HEK293T (cell line): ENCODE data around the gene DCUN1D2.

ENCODE experiments used
- CTCF ChIA-PET: fragments of 350-600 bp; formaldehyde crosslinking; extraction: SDS; loops from one replicate; lab custom pipeline; 2021; ENCODE audit warnings: antibody characterized with exemption, inconsistent platforms; lab: Yijun Ruan, JAX
- POLR2A ChIA-PET: fragments of 350-600 bp; formaldehyde crosslinking; extraction: SDS; loops from one replicate; lab custom pipeline; 2020; ENCODE audit warnings: antibody characterized with exemption, inconsistent platforms; lab: Yijun Ruan, JAX
- DNase-seq: peaks from one replicate; pipeline ENCODE4 v3.0.0; 2012; ENCODE audit warnings: mixed read lengths; ENCODE audit errors: extremely low spot score
- ARNT ChIP-seq: fragments of 450-650 bp; IDR thresholded peaks from 2 replicates; pipeline ENCODE4 v1.6.1; 2017; ENCODE audit warnings: mild to moderate bottlenecking
- BHLHE40 ChIP-seq: fragments of 450-650 bp; IDR thresholded peaks from 2 replicates; pipeline ENCODE4 v1.6.1; 2016; ENCODE audit warnings: mild to moderate bottlenecking, moderate library complexity, borderline replicate concordance
- CTBP1 ChIP-seq: fragments of 450-650 bp; IDR thresholded peaks from 2 replicates; pipeline ENCODE4 v1.6.1; 2016; ENCODE audit warnings: borderline replicate concordance
- ELF4 ChIP-seq: fragments of 450-650 bp; IDR thresholded peaks from 2 replicates; pipeline ENCODE4 v1.6.1; 2017; ENCODE audit warnings: antibody characterized with exemption
- FOXA1 ChIP-seq: fragments of 450-650 bp; IDR thresholded peaks from 2 replicates; pipeline ENCODE4 v1.6.1; 2016; ENCODE audit warnings: mild to moderate bottlenecking
- FOXK2 ChIP-seq: fragments of 450-650 bp; IDR thresholded peaks from 2 replicates; pipeline ENCODE4 v1.6.1; 2016; ENCODE audit warnings: mild to moderate bottlenecking
- FOXM1 ChIP-seq: fragments of 450-650 bp; IDR thresholded peaks from 2 replicates; pipeline ENCODE4 v1.6.1; 2017; ENCODE audit warnings: mild to moderate bottlenecking, borderline replicate concordance
- HDGF ChIP-seq: fragments of 450-650 bp; IDR thresholded peaks from 2 replicates; pipeline ENCODE4 v1.6.1; 2017; ENCODE audit warnings: antibody characterized with exemption, borderline replicate concordance
- L3MBTL2 ChIP-seq: fragments of 450-650 bp; conservative IDR thresholded peaks from 2 replicates; pipeline ENCODE4 v1.6.1; 2016; ENCODE audit warnings: mild to moderate bottlenecking
- LEF1 ChIP-seq: fragments of 450-650 bp; IDR thresholded peaks from 2 replicates; pipeline ENCODE4 v1.6.1; 2017; ENCODE audit warnings: mild to moderate bottlenecking, borderline replicate concordance
- NFRKB ChIP-seq: fragments of 450-650 bp; IDR thresholded peaks from 2 replicates; pipeline ENCODE4 v1.6.1; 2016; ENCODE audit warnings: mild to moderate bottlenecking, moderate library complexity
- SP1 ChIP-seq: fragments of 450-650 bp; IDR thresholded peaks from 2 replicates; pipeline ENCODE4 v1.6.1; 2017
- SUZ12 ChIP-seq: fragments of 450-650 bp; IDR thresholded peaks from 2 replicates; pipeline ENCODE4 v1.6.1; 2016; ENCODE audit warnings: mild to moderate bottlenecking
- TARDBP ChIP-seq: fragments of 450-650 bp; IDR thresholded peaks from 2 replicates; pipeline ENCODE4 v1.6.1; 2016
- ZNF384 ChIP-seq: fragments of 450-650 bp; IDR thresholded peaks from 2 replicates; pipeline ENCODE4 v1.6.1; 2016
- TF ChIP-seq, protein P1 (sequence below): fragments of 450-650 bp; IDR thresholded peaks from 2 replicates; pipeline ENCODE4 v1.6.1; 2016

Gene DCUN1D2

DNA sequence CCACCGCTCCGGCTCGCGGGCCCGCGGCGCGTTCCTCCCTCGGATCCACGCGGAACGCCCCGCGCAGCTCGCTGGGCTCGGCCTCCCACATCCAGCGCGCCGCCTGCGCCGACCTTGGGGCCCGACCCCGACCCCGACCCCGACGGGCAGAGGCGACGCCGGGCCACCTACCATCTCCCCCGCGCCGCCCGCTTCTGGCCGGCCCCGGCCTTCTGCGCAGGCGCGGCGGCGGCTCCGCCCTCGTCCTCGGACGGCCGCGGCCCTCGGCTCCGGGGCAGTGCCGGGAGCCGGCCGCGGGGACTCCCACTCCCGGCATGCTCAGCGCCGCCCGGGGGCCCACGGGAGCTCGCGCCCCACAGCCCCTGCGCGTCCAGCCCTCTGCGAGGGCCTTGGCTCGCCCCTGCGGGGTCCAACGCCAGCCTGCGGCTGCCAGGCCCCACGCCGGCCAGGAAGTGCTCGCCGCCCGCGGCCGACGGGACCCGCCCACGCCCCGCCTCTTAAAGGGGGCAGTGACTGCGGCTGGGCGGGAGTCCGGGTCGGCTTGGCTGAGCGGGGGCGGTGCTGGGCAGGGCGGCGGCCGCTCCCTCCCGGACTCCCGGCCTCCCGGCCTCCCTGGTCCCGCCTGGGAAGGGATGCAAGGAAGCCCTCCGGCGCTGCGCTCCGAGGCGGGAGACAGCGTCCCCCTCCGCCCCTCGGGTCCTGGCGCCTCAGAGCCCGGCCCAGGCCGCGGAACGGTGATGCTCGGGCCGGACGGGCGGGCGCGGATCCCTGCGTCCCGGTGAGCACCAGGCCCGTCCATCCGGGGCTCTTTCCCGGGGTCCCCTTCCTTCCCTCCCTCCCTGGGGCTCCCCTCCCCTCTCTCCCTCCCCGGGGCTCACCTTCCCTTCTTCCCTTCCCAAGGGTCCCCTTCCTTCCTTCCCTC lies at the start of gene DCUN1D2:
DCUN1D2 (minus strand) TSS at position 216 of the 922 bp plus-strand sequence; CDS start at position 174, 42 bp downstream.
- TF ChIP-seq ARNT (no peak), TARDBP (peak; percentile 79), LEF1 (peak; percentile 46; the same call in 1 of the 2 replicates), HDGF (no peak)
- ChIA-PET POLR2A (interaction anchor here (0.6 to 1.0 kb wide), 2 partner anchors 10 kb away, joined by 3 to 6 read pairs; no protein-coding TSS in a partner anchor), CTCF (interaction anchor here (1.4 kb wide), 1 partner anchor 70 kb away, joined by 3 read pairs; no protein-coding TSS in a partner anchor)
- DNase-seq = peak; percentile 74

DNA sequence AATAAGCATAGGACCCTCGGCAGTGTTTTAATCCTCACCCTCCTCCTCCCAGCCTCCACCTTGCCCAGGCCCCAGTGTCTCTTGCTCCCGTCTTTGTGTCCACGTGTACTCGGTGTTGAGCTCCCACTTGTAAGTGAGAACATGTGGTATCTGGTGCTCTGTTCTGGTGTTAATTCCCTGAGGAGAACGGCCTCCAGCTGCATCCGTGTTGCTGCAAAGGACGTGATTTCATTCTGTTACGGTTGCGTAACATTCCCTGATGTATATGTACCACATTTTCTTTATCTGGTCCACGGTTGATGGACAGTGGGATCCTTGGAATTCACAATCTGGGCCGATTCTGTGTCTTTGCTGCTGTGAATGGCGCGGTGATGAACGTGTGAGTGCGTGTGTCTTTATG lies 49.3 kb upstream of the DCUN1D2 start:
- CTCF ChIA-PET = no interaction called here
- POLR2A ChIA-PET = no interaction called here

DNA sequence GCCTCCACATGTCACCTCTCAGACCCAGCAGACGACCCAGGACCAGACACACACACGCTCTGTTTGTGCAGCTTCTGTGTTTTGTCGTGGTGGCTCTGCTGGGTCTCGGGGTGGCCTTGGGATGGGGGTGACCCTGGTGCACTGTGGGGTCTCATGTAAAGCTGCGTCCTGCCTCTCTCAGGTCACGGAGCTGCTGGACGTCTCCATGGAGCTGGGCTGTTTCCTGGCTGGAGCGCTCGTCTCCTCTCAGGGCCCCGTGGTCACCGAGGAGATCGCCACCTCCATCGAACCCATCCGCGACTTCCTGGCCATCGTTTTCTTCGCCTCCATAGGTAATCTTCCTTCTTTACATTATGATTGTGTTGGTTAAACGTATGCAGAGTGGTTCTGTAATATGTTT lies 48.7 kb upstream of the DCUN1D2 start:
- DNase-seq = no peak
- TF ChIP-seq CTBP1 (no peak), ELF4 (no peak), FOXK2 (no peak), TARDBP (no peak), FOXM1 (no peak), SUZ12 (no peak), ZNF384 (no peak), HDGF (no peak), ARNT (no peak), FOXA1 (no peak), SP1 (no peak), NFRKB (no peak), LEF1 (no peak), L3MBTL2 (no peak)
- TF ChIP-seq, protein P1, sequence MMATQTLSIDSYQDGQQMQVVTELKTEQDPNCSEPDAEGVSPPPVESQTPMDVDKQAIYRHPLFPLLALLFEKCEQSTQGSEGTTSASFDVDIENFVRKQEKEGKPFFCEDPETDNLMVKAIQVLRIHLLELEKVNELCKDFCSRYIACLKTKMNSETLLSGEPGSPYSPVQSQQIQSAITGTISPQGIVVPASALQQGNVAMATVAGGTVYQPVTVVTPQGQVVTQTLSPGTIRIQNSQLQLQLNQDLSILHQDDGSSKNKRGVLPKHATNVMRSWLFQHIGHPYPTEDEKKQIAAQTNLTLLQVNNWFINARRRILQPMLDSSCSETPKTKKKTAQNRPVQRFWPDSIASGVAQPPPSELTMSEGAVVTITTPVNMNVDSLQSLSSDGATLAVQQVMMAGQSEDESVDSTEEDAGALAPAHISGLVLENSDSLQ = no peak
- ChIA-PET POLR2A (no interaction called here), CTCF (no interaction called here)

More for the DNA sequence above, 49.3 kb upstream of the DCUN1D2 start:
- TF ChIP-seq SP1 (no peak), ELF4 (no peak), BHLHE40 (no peak), LEF1 (no peak), CTBP1 (no peak), TARDBP (no peak), ARNT (no peak), HDGF (no peak), NFRKB (no peak), FOXA1 (no peak), L3MBTL2 (no peak), SUZ12 (no peak), FOXM1 (no peak), FOXK2 (no peak), ZNF384 (no peak)
- TF ChIP-seq, protein P1 = no peak
- DNase-seq = no peak

DNA sequence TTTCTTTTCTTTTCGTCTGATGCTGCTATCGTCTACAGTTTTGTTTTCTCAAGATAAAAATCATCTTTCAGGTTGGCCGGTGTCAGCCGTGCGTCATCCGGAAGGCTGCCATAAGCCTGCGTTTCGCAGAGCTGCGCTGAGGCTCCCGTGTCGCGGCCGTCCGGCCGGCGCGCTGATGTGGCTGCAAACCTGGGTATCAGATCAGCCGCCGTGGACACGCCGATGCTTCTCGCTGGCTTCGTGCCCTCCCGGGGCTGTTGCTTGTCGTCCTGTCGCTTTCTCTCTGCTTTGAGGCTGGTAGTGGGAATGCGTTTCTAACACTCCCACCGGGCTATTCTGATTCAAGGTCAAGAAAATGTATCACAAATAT lies 48.2 kb upstream of the DCUN1D2 start:
- no peak for TF ChIP-seq BHLHE40
- TF ChIP-seq, protein P1 = no peak
- no peak for TF ChIP-seq SP1
- no peak for TF ChIP-seq CTBP1
- TF ChIP-seq LEF1 = no peak
- TF ChIP-seq FOXA1 = no peak
- no peak for TF ChIP-seq FOXM1
- no peak for TF ChIP-seq TARDBP
- no peak for TF ChIP-seq L3MBTL2
- TF ChIP-seq SUZ12 = no peak
- no peak for TF ChIP-seq ZNF384
- TF ChIP-seq NFRKB = no peak
- TF ChIP-seq FOXK2 = no peak
- TF ChIP-seq HDGF = no peak
- TF ChIP-seq ELF4 = no peak
- no peak for TF ChIP-seq ARNT
- POLR2A ChIA-PET = no interaction called here
- CTCF ChIA-PET = no interaction called here

DNA sequence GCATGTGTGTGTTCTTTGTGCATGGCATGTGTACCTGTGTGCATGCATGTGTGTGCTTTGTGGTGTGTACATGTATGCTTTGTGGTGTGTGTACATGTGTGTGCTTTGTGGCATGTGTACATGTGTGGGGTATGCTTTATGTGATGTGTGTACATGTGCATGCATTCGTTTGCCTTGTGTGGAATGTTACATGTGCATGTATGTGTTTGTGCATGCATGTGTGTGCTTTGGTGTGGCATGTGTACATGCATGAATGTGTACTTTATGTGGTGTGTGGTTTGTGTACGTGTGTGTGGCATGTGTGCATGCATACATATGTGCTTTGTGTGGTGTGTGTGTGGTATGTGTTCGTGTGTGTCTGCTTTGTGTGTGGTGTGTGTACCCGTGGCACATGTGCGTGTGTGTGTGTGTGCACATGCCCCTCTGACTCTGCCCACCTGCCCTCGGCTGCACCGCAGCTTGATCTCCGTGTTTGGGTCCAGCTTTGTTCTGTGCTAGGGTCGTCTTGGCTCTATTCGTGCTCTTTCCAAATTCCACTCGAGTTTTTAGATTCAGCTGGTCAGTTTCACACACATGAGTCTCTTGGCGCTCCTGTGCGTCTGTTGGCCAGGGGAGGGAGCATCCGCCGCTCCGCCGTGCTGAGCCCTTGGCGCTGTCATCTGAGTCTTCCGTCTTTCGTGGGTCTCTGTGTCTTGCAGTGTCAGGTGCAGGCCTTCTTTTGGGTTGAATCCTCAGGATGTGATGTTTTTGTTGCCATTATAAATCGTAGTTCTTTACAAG lies 47.6 kb upstream of the DCUN1D2 start:
- ChIA-PET CTCF (no interaction called here), POLR2A (no interaction called here)
- TF ChIP-seq CTBP1 (no peak), TARDBP (peak; percentile 39; the same call in 1 of the 2 replicates)
- no peak for DNase-seq

More for the DNA sequence above, 48.2 kb upstream of the DCUN1D2 start:
- no peak for DNase-seq

DNA sequence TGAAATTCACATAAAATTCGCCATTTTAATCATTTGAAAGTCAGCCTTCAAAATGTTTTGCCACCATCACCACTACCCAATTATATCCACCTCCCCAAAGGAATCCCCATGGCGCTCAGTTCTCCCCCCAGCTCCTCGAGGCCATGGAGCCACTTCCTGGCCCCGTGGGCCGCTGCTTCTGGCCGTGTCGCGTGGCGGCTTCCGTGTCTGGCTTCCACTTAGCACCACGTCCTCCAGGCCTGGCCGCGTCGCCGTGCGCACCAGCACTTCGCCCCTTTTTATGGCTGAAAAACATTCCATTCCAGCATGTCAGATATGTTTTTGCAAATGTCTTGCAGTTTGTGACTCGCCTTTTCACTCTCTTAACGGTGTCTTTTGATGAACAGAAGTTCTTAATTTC lies 46.7 kb upstream of the DCUN1D2 start:
- CTCF ChIA-PET = no interaction called here
- no peak for DNase-seq
- no peak for TF ChIP-seq SP1
- no peak for TF ChIP-seq BHLHE40
- no peak for TF ChIP-seq ZNF384
- no peak for TF ChIP-seq TARDBP
- TF ChIP-seq, protein P1 = no peak
- TF ChIP-seq SUZ12 = no peak
- TF ChIP-seq CTBP1 = no peak
- no peak for TF ChIP-seq NFRKB
- TF ChIP-seq ELF4 = no peak
- TF ChIP-seq LEF1 = no peak
- TF ChIP-seq HDGF = no peak
- TF ChIP-seq ARNT = no peak
- TF ChIP-seq FOXA1 = no peak
- TF ChIP-seq FOXM1 = no peak
- POLR2A ChIA-PET = no interaction called here
